ENCODE measurements around the gene PLXNA4.
A peak's percentile ranks its signal among the peaks of the same experiment; 100 is the strongest.

The PLXNA4 gene

GRCh38 chr7:132494474-132494873, 81.8 kb downstream of the PLXNA4 start:
- no peak overlapping the region for H3K4me3 ChIP-seq (ENCODE audit: low read depth, low read length)
- DNase-seq (ENCODE audit: low read depth, low spot score), result no peak
- TF ChIP-seq CTCF (IDR thresholded peaks at IDR 0.05; ENCODE audit: low read depth, low read length), result no peak
- in situ Hi-C loops (cut with HindIII; ENCODE audit: low sequenced_read_pairs), result no loop called here

- in situ Hi-C loops (cut with HindIII; ENCODE audit: low sequenced_read_pairs), result no loop called here
- H3K4me3 ChIP-seq (ENCODE audit: low read depth, low read length), result no peak overlapping the region
- no peak for TF ChIP-seq CTCF (IDR thresholded peaks at IDR 0.05; ENCODE audit: low read depth, low read length)
- no peak for DNase-seq (ENCODE audit: low read depth, low spot score)
These were observed 83.3 kb downstream of the PLXNA4 start for GRCh38 chr7:132492823-132493445.

GRCh38 chr7:132491391-132491945, 84.8 kb downstream of the PLXNA4 start:
- no peak for TF ChIP-seq CTCF (IDR thresholded peaks at IDR 0.05; ENCODE audit: low read depth, low read length)
- DNase-seq (ENCODE audit: low read depth, low spot score), result no peak
- H3K4me3 ChIP-seq (ENCODE audit: low read depth, low read length), result no peak overlapping the region
- in situ Hi-C loops (cut with HindIII; ENCODE audit: low sequenced_read_pairs), result no loop called here

- in situ Hi-C loops (cut with HindIII; ENCODE audit: low sequenced_read_pairs), result no loop called here
- H3K4me3 ChIP-seq (ENCODE audit: low read depth, low read length), result no peak overlapping the region
- no peak for TF ChIP-seq CTCF (IDR thresholded peaks at IDR 0.05; ENCODE audit: low read depth, low read length)
- DNase-seq (ENCODE audit: low read depth, low spot score), result no peak
These were observed 85.8 kb downstream of the PLXNA4 start for GRCh38 chr7:132490474-132490873.

GRCh38 chr7:132489776-132490237, 86.5 kb downstream of the PLXNA4 start:
- in situ Hi-C loops (cut with HindIII; ENCODE audit: low sequenced_read_pairs), result no loop called here
- DNase-seq (ENCODE audit: low read depth, low spot score), result no peak
- TF ChIP-seq CTCF (IDR thresholded peaks at IDR 0.05; ENCODE audit: low read depth, low read length), result no peak
- H3K4me3 ChIP-seq (ENCODE audit: low read depth, low read length), result no peak overlapping the region

- DNase-seq (ENCODE audit: low read depth, low spot score), result peak; percentile 46
- no peak overlapping the region for H3K4me3 ChIP-seq (ENCODE audit: low read depth, low read length)
- in situ Hi-C loops (cut with HindIII; ENCODE audit: low sequenced_read_pairs), result no loop called here
- TF ChIP-seq CTCF (IDR thresholded peaks at IDR 0.05; ENCODE audit: low read depth, low read length), result no peak
These were observed 87.5 kb downstream of the PLXNA4 start for GRCh38 chr7:132488634-132489302.

Data from astrocyte of the spinal cord (primary cell).